HEK293 (cell line): ENCODE results near the gene MITF.

Experiments
- CTCF ChIA-PET: fragments of 350-600 bp; formaldehyde crosslinking; extraction: SDS; loops from one replicate; lab custom pipeline; 2021; ENCODE audit warnings: antibody characterized with exemption; lab: Yijun Ruan, JAX
- POLR2A ChIA-PET: fragments of 300-600 bp; formaldehyde crosslinking; extraction: SDS; loops from one replicate; lab custom pipeline; 2020; ENCODE audit warnings: antibody characterized with exemption, inconsistent platforms; lab: Yijun Ruan, JAX
- H3K27ac ChIP-seq: fragments of 200-500 bp; sonication (Bioruptor generic); 2 replicates; pipeline ENCODE4 v1.5.1; 2014; ENCODE audit warnings: low read depth, low read length, control low read depth, inconsistent platforms; ENCODE audit errors: extremely low read depth
- H3K36me3 ChIP-seq, 2 experiments: fragments of 200-500 bp in 1 of 2; sonication (Bioruptor generic) in 1 of 2; 1 replicate in 1 of 2; 2 replicates in 1 of 2; pipeline ENCODE4 v1.5.1; 2014 to 2017; ENCODE audit warnings: inconsistent platforms in 2 of 2, low read length in 2 of 2; ENCODE audit not compliant: control insufficient read depth in 2 of 2, insufficient read depth in 1 of 2
- H3K4me1 ChIP-seq: fragments of 200-500 bp; sonication (Bioruptor generic); 2 replicates; pipeline ENCODE4 v1.5.1; 2014; ENCODE audit warnings: mild to moderate bottlenecking, low read length, inconsistent platforms; ENCODE audit not compliant: control insufficient read depth, insufficient read depth
- H3K4me3 ChIP-seq: 2 replicates; pipeline ENCODE4 v1.5.1; 2011; ENCODE audit warnings: low read depth, mild to moderate bottlenecking, control low read depth, low read length, moderate library complexity
- H3K9me3 ChIP-seq: fragments of 200-500 bp; sonication (Bioruptor generic); 2 replicates; pipeline ENCODE4 v1.5.1; 2014; ENCODE audit warnings: low read depth, low read length, inconsistent platforms; ENCODE audit not compliant: control insufficient read depth, insufficient read depth
- KLF1 ChIP-seq: fragments of 450-650 bp; formaldehyde crosslinking; IDR thresholded peaks from 2 replicates; pipeline ENCODE4 v1.5.1; 2016; ENCODE audit warnings: missing biosample characterization, missing genetic modification characterization
- PBX3 ChIP-seq: sonication (generic); formaldehyde crosslinking; IDR thresholded peaks from 2 replicates; pipeline ENCODE4 v1.8.1; 2022; ENCODE audit warnings: mild to moderate bottlenecking, moderate library complexity, missing genetic modification reagents
- PRDM1 ChIP-seq: fragments of 450-650 bp; formaldehyde crosslinking; IDR thresholded peaks from 2 replicates; pipeline ENCODE4; 2016; ENCODE audit warnings: missing biosample characterization, missing genetic modification characterization
- SALL2 ChIP-seq: fragments of 450-650 bp; formaldehyde crosslinking; IDR thresholded peaks from 2 replicates; pipeline ENCODE4 v1.5.0; 2017; ENCODE audit warnings: missing biosample characterization, mild to moderate bottlenecking, missing genetic modification characterization, borderline replicate concordance
- SCRT1 ChIP-seq: fragments of 450-650 bp; formaldehyde crosslinking; IDR thresholded peaks from 2 replicates; pipeline ENCODE4 v1.5.1; 2016; ENCODE audit warnings: missing biosample characterization, missing genetic modification characterization, borderline replicate concordance
- YY2 ChIP-seq: fragments of 450-650 bp; formaldehyde crosslinking; IDR thresholded peaks from 2 replicates; pipeline ENCODE4 v1.5.1; 2016; ENCODE audit warnings: missing biosample characterization, missing genetic modification characterization
- ZBTB20 ChIP-seq: fragments of 450-650 bp; formaldehyde crosslinking; IDR thresholded peaks from 2 replicates; pipeline ENCODE4 v1.5.1; 2016; ENCODE audit warnings: missing biosample characterization, missing genetic modification characterization
- ZNF26 ChIP-seq: fragments of 450-650 bp; formaldehyde crosslinking; IDR thresholded peaks from 2 replicates; pipeline ENCODE4 v1.5.1; 2016; ENCODE audit warnings: missing biosample characterization, missing genetic modification characterization
- ZNF645 ChIP-seq: fragments of 450-650 bp; formaldehyde crosslinking; IDR thresholded peaks from 2 replicates; pipeline ENCODE4; 2016; ENCODE audit warnings: missing biosample characterization, missing genetic modification characterization
- ZNF664 ChIP-seq: fragments of 450-650 bp; formaldehyde crosslinking; IDR thresholded peaks from 2 replicates; pipeline ENCODE4 v1.5.1; 2016; ENCODE audit warnings: missing biosample characterization, missing genetic modification characterization
- ZNF785 ChIP-seq: fragments of 450-650 bp; formaldehyde crosslinking; IDR thresholded peaks from 2 replicates; pipeline ENCODE4 v1.5.1; 2016; ENCODE audit warnings: missing biosample characterization, missing genetic modification characterization

The MITF gene

GRCh38 chr3:69735893-69736292 is 3.4 kb upstream of the MITF start (continued):
- no peak for TF ChIP-seq PBX3 (CRISPR knock-in tag)

- Histone ChIP-seq H3K9me3 (no peaks in the 10 kb centered on the region), H3K4me1 (no peaks in the 10 kb centered on the region), H3K36me3 (no peaks in the 10 kb centered on the region), H3K27ac (no peak overlapping the region)
- POLR2A ChIA-PET, result no interaction called here
- TF ChIP-seq YY2 (tag by site-specific recombination) (no peak), ZNF645 (no peak), KLF1 (no peak), SCRT1 (tag by site-specific recombination) (no peak), ZNF26 (tag by site-specific recombination) (no peak), ZBTB20 (tag by site-specific recombination) (no peak)
- TF ChIP-seq, all 188 proteins: peak for 0
- CTCF ChIA-PET, result no interaction called here
- no peak overlapping the region for H3K4me3 ChIP-seq
Observed at GRCh38 chr3:69737392-69737791, 1.9 kb upstream of the MITF start.

- H3K4me1 ChIP-seq, result no peaks in the 10 kb centered on the region
- TF ChIP-seq YY2 (tag by site-specific recombination) (no peak), PRDM1 (tag by site-specific recombination) (0 out of 2 replicates have a peak, but pooled peaks have one; percentile 2), SALL2 (tag by site-specific recombination) (no peak), ZNF664 (no peak)
- TF ChIP-seq, all 188 proteins: peak for 1
- Histone ChIP-seq H3K36me3 (no peaks in the 10 kb centered on the region), H3K4me3 (peak overlapping the region; percentile 44; the same call in 1 of the 2 replicates), H3K9me3 (no peaks in the 10 kb centered on the region), H3K27ac (no peak overlapping the region)
- POLR2A ChIA-PET, result interaction anchor here (1.0 to 1.4 kb wide), 3 partner anchors 9 to 47 kb away, joined by 3 to 4 read pairs (median 3); no protein-coding TSS in a partner anchor
- CTCF ChIA-PET, result interaction anchor here (1.1 kb wide), 1 partner anchor 47 kb away, joined by 3 read pairs; no protein-coding TSS in a partner anchor
Observed at GRCh38 chr3:69738315-69738714, 949 bp upstream of the MITF start.

GRCh38 chr3:69738859-69739203 is 433 bp upstream of the MITF start:
- H3K36me3 ChIP-seq, result no peaks in the 10 kb centered on the region
- ChIA-PET CTCF (interaction anchor here (0.6 to 1.1 kb wide), 4 partner anchors 27 to 228 kb away, joined by 3 read pairs; no protein-coding TSS in a partner anchor), POLR2A (interaction anchor here (1.0 to 1.4 kb wide), 5 partner anchors 10 to 46 kb away, joined by 3 to 4 read pairs (median 3); no protein-coding TSS in a partner anchor)
- no peaks in the 10 kb centered on the region for H3K9me3 ChIP-seq
- TF ChIP-seq PRDM1 (tag by site-specific recombination) (peak; percentile 25; the same call in 1 of the 2 replicates), ZNF785 (tag by site-specific recombination) (no peak)
- H3K4me1 ChIP-seq, result no peaks in the 10 kb centered on the region
- peak overlapping the region; percentile 44 for H3K4me3 ChIP-seq
- H3K27ac ChIP-seq, result no peak overlapping the region
